Measurements from ENCODE around the gene SIX6.
A peak's percentile ranks its signal among the peaks of the same experiment; 100 is the strongest.

SIX6 gene

GRCh38 chr14:60544659-60545058, 35.7 kb downstream of the SIX6 start:
- no peak for TF ChIP-seq CTCF (IDR thresholded peaks at IDR 0.05; ENCODE audit: control insufficient read depth, extremely low read depth, insufficient read depth)
- no peak for DNase-seq (ENCODE audit: low read depth)
- no peak overlapping the region for H3K4me3 ChIP-seq (ENCODE audit: low read depth, low read length)

GRCh38 chr14:60553808-60554207, 44.9 kb downstream of the SIX6 start:
- DNase-seq (ENCODE audit: low read depth): no peak
- TF ChIP-seq CTCF (IDR thresholded peaks at IDR 0.05; ENCODE audit: control insufficient read depth, extremely low read depth, insufficient read depth): no peak
- H3K4me3 ChIP-seq (ENCODE audit: low read depth, low read length): no peak overlapping the region

- peak; percentile 73 for DNase-seq (ENCODE audit: low read depth)
- H3K4me3 ChIP-seq (ENCODE audit: low read depth, low read length): no peak overlapping the region
- peak; percentile 94 for TF ChIP-seq CTCF (IDR thresholded peaks at IDR 0.05; ENCODE audit: control insufficient read depth, extremely low read depth, insufficient read depth)
Observed at GRCh38 chr14:60561845-60562746, 53.1 kb downstream of the SIX6 start.

Data from LNCaP clone FGC (cell line).